GM19438 (cell line): ENCODE results near the gene HSF2BP.
"Not testable (repeated sequence)": the region's sequence is repeated elsewhere in the genome, so short reads cannot be mapped to it uniquely, and the experiment has no call there.

Source experiments
- ATAC-seq: cut with Tn5 transposase; IDR thresholded peaks from one replicate; pipeline ENCODE4 v1.9.1; 2021; ENCODE audit warnings: low read depth; ENCODE audit not compliant: unreplicated experiment

Gene HSF2BP

GRCh38 chr21:43485016-43485415 is 174.3 kb downstream of the HSF2BP start:
- not testable (repeated sequence) for ATAC-seq

DNA sequence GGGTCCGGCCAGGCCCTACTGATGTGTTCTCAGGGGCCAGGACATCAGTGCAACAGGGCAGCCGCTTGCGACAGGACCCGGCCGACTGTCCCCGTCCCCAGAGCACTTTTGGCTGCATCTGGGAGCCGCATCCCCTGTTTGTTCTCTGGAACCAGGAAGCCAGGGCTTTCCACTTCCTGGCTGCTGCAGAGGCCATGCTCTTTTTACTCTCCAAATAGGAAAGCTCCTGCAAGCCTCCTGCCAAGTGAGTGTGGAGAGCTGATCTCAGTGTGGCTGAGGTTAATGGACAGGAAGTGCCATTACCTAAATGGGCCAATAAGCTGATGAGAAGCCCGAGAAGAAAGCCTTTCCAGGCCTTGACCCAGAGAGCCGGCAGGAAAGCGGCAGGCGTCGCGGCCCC is 180.1 kb downstream of the HSF2BP start:
- not testable (repeated sequence) for ATAC-seq
